GM23338 (cell line): ENCODE measurements around the gene SIRPA. TPM values are rescaled to one million over a fixed set of nuclear protein-coding genes. Genes with fewer than 3 reads are reported as not detected.

Experiments used
- ATAC-seq: fragments of 200-7000 bp; cut with Tn5 transposase; 3 replicates; pipeline ENCODE4 v1.9.1; 2020
- DNase-seq: peaks from one replicate; pipeline ENCODE4 v3.0.0-alpha.2; 2015; ENCODE audit warnings: low spot score
- H2AFZ ChIP-seq: fragments of 200-600 bp; sonication (generic); 2 replicates; pipeline ENCODE4 v1.8.0; 2016; ENCODE audit warnings: antibody characterized with exemption, mild to moderate bottlenecking, moderate library complexity
- H3F3A ChIP-seq: fragments of 200-600 bp; sonication (generic); replicated peaks from 2 replicates; pipeline ENCODE4 v1.8.0; 2017; ENCODE audit warnings: antibody characterized with exemption, mixed run types, low read depth
- H3K27ac ChIP-seq: fragments of 200-600 bp; sonication (generic); 2 replicates; pipeline ENCODE4 v1.6.1; 2016; ENCODE audit warnings: low read depth
- H3K27me3 ChIP-seq: fragments of 200-600 bp; sonication (generic); 2 replicates; pipeline ENCODE4 v1.8.0; 2016; ENCODE audit warnings: mild to moderate bottlenecking, mixed run types, moderate library complexity; ENCODE audit not compliant: insufficient read depth
- H3K36me3 ChIP-seq: fragments of 200-600 bp; sonication (generic); 2 replicates; pipeline ENCODE4 v1.8.0; 2016; ENCODE audit warnings: mild to moderate bottlenecking; ENCODE audit not compliant: insufficient read depth
- H3K4me1 ChIP-seq: fragments of 200-600 bp; sonication (generic); 2 replicates; pipeline ENCODE4 v1.8.0; 2016; ENCODE audit warnings: mild to moderate bottlenecking, moderate library complexity; ENCODE audit not compliant: insufficient read depth
- H3K4me2 ChIP-seq: fragments of 200-600 bp; sonication (generic); 2 replicates; pipeline ENCODE4 v1.7.1; 2017; ENCODE audit warnings: mixed run types
- H3K4me3 ChIP-seq: fragments of 200-600 bp; sonication (generic); 2 replicates; pipeline ENCODE4 v1.6.1; 2016; ENCODE audit warnings: mixed run types
- H3K79me2 ChIP-seq: fragments of 200-600 bp; sonication (generic); replicated peaks from 2 replicates; pipeline ENCODE4 v1.8.0; 2017; ENCODE audit warnings: mild to moderate bottlenecking; ENCODE audit not compliant: insufficient read depth
- H3K9me2 ChIP-seq: fragments of 200-600 bp; sonication (generic); 2 replicates; pipeline ENCODE4 v1.8.0; 2017; ENCODE audit not compliant: insufficient read depth
- H4K20me1 ChIP-seq: fragments of 200-600 bp; sonication (generic); replicated peaks from 2 replicates; pipeline ENCODE4 v1.8.0; 2017; ENCODE audit warnings: mild to moderate bottlenecking; ENCODE audit not compliant: insufficient read depth
- H3K27ac Mint-ChIP-seq: 2 replicates; pipeline ENCODE4 v1.8.0; 2020; ENCODE audit warnings: inconsistent platforms, mild to moderate bottlenecking, moderate library complexity, mixed read lengths
- H3K27me3 Mint-ChIP-seq: 3 replicates; pipeline ENCODE4 v1.8.0; 2022; ENCODE audit warnings: low read depth, mild to moderate bottlenecking, moderate library complexity, mixed read lengths, inconsistent platforms; ENCODE audit not compliant: insufficient read depth, poor library complexity
- H3K36me3 Mint-ChIP-seq: 3 replicates; pipeline ENCODE4 v1.8.0; 2021; ENCODE audit warnings: low read depth, mild to moderate bottlenecking, inconsistent platforms, moderate library complexity, mixed read lengths
- H3K4me1 Mint-ChIP-seq: 3 replicates; pipeline ENCODE4 v1.8.0; 2020; ENCODE audit warnings: mild to moderate bottlenecking, inconsistent platforms, mixed read lengths
- H3K4me3 Mint-ChIP-seq: 3 replicates; pipeline ENCODE4 v1.8.0; 2021; ENCODE audit warnings: moderate library complexity, mild to moderate bottlenecking, inconsistent platforms, mixed read lengths
- H3K9me3 Mint-ChIP-seq: 3 replicates; pipeline ENCODE4 v1.8.0; 2020; ENCODE audit warnings: moderate library complexity, mild to moderate bottlenecking, inconsistent platforms, mixed read lengths
- CTCF ChIP-seq, 2 experiments: fragments of 200-600 bp in 1 of 2; sonication (generic) in 1 of 2; conservative IDR thresholded peaks; 2 replicates each; pipeline versions ENCODE4 v1.5.1 to v1.6.1; 2016 to 2017; ENCODE audit warnings: antibody characterized with exemption in 2 of 2, low read depth in 2 of 2, mild to moderate bottlenecking in 2 of 2, moderate library complexity in 1 of 2
- EZH2 ChIP-seq: fragments of 200-600 bp; sonication (generic); IDR thresholded peaks from one replicate; pipeline ENCODE4 v1.8.0; 2017; ENCODE audit warnings: antibody characterized with exemption, mild to moderate bottlenecking, low read depth; ENCODE audit not compliant: unreplicated experiment
- EZH2phosphoT487 ChIP-seq: fragments of 200-600 bp; sonication (generic); IDR thresholded peaks from one replicate; pipeline ENCODE4 v1.8.1; 2018; ENCODE audit warnings: antibody characterized with exemption; ENCODE audit not compliant: unreplicated experiment
- POLR2AphosphoS5 ChIP-seq: IDR thresholded peaks from 2 replicates; pipeline ENCODE4 v1.6.1; 2016; ENCODE audit warnings: antibody characterized with exemption, low read depth
- STAT1 ChIP-seq: IDR thresholded peaks from one replicate; pipeline ENCODE4 v1.6.1; 2016; ENCODE audit warnings: antibody characterized with exemption; ENCODE audit not compliant: unreplicated experiment
- ZNF114 ChIP-seq: fragments of 250-450 bp; sonication (Bioruptor Pico); IDR thresholded peaks from 2 replicates; pipeline ENCODE4 v1.5.0; 2020; ENCODE audit warnings: mild to moderate bottlenecking, moderate library complexity
- ZNF331 ChIP-seq: fragments of 250-450 bp; sonication (Bioruptor Pico); IDR thresholded peaks from 2 replicates; pipeline ENCODE4 v1.5.0; 2020; ENCODE audit warnings: low read depth, mild to moderate bottlenecking, moderate library complexity
- ZNF462 ChIP-seq: fragments of 250-450 bp; sonication (Bioruptor Pico); IDR thresholded peaks from 2 replicates; pipeline ENCODE4 v1.5.0; 2020; ENCODE audit warnings: mild to moderate bottlenecking, moderate library complexity
- polyA plus RNA-seq: library from polyadenylated mRNA; unstranded; fragments of >200 nt; fragmentation: Nextera tagmentation; extraction: Ambion mirVana; gene quantifications from 2 replicates; pipeline ENCODE4 v1.2.1, GENCODE V29; 2016
- total RNA-seq: library from RNA; depleted of rRNA; stranded (reverse); fragments of >200 nt; shearing (Covaris generic); gene quantifications from 2 replicates; pipeline ENCODE4 v1.2.3, GENCODE V29; 2014

SIRPA gene
- total and polyA plus RNA-seq, 2 experiments from 2014 or later, result 1.2 to 2.9 TPM

GRCh38 chr20:1939270-1939595, 44.0 kb downstream of the SIRPA start:
- Histone ChIP-seq H3K4me2 (no peak overlapping the region), H3K36me3 (no peaks in the 10 kb centered on the region), H3K4me1 (no peaks in the 10 kb centered on the region; the same call in 1 of the 2 replicates), H4K20me1 (no peaks in the 10 kb centered on the region), H3K79me2 (no peaks in the 10 kb centered on the region), H3K4me3 (no peak overlapping the region), H3K9me2 (no peaks in the 10 kb centered on the region), H3F3A (no peaks in the 10 kb centered on the region), H2AFZ (no peak overlapping the region), H3K27ac (no peak overlapping the region), H3K27me3 (0 out of 2 replicates have a peak, but pooled peaks cover 4% of the 10 kb centered on the region)
- ATAC-seq, result no peak
- H3K27ac Mint-ChIP-seq, result no peak overlapping the region
- DNase-seq, result no peak
- no peaks in the 10 kb centered on the region for H3K9me3 Mint-ChIP-seq
- peaks cover 3% of the 10 kb centered on the region; the same call in 1 of the 3 replicates for H3K36me3 Mint-ChIP-seq
- peaks cover 9% of the 10 kb centered on the region for H3K27me3 Mint-ChIP-seq
- H3K4me1 Mint-ChIP-seq, result peaks cover 4% of the 10 kb centered on the region; the same call in 1 of the 3 replicates
- TF ChIP-seq ZNF331 (no peak), EZH2phosphoT487 (no peak), STAT1 (no peak), POLR2AphosphoS5 (no peak), EZH2 (no peak), ZNF462 (CRISPR knock-in tag) (no peak)
- no peak overlapping the region for H3K4me3 Mint-ChIP-seq

GRCh38 chr20:1940581-1940980, 45.4 kb downstream of the SIRPA start:
- no peak for ATAC-seq
- peaks cover 3% of the 10 kb centered on the region; the same call in 1 of the 3 replicates for H3K36me3 Mint-ChIP-seq
- H3K4me3 Mint-ChIP-seq, result no peak overlapping the region
- TF ChIP-seq CTCF (conservative IDR thresholded peaks at IDR 0.05; ENCODE audit: low read depth in 2 of 2) (no peak), ZNF114 (CRISPR knock-in tag) (no peak)

More at GRCh38 chr20:1940581-1940980, 45.4 kb downstream of the SIRPA start:
- Histone ChIP-seq H3K4me3 (no peak overlapping the region), H2AFZ (no peak overlapping the region), H3K4me2 (no peak overlapping the region), H3K36me3 (no peaks in the 10 kb centered on the region), H3K9me2 (no peaks in the 10 kb centered on the region), H3K27me3 (peaks cover 13% of the 10 kb centered on the region), H3K79me2 (no peaks in the 10 kb centered on the region), H4K20me1 (no peaks in the 10 kb centered on the region), H3K4me1 (peaks cover 2% of the 10 kb centered on the region; the same call in 1 of the 2 replicates), H3K27ac (no peak overlapping the region), H3F3A (no peaks in the 10 kb centered on the region)
- peaks cover 18% of the 10 kb centered on the region for H3K27me3 Mint-ChIP-seq
- H3K27ac Mint-ChIP-seq, result no peak overlapping the region
- H3K4me1 Mint-ChIP-seq, result peaks cover 9% of the 10 kb centered on the region; the same call in 2 of the 3 replicates
- no peaks in the 10 kb centered on the region for H3K9me3 Mint-ChIP-seq
- DNase-seq, result no peak
